Activated CD4-positive, alpha-beta T cell treated with anti-CD3 and anti-CD28 coated beads, Interleukin-2, amount 50 U/mL, for 48 hours (primary cell): Measurements from ENCODE around the gene SAMD4A.

Experiments used
- DNase-seq, 2 experiments: peaks; one replicate each; pipeline ENCODE4 v3.0.0-alpha.2; 2020

SAMD4A gene, protein sequence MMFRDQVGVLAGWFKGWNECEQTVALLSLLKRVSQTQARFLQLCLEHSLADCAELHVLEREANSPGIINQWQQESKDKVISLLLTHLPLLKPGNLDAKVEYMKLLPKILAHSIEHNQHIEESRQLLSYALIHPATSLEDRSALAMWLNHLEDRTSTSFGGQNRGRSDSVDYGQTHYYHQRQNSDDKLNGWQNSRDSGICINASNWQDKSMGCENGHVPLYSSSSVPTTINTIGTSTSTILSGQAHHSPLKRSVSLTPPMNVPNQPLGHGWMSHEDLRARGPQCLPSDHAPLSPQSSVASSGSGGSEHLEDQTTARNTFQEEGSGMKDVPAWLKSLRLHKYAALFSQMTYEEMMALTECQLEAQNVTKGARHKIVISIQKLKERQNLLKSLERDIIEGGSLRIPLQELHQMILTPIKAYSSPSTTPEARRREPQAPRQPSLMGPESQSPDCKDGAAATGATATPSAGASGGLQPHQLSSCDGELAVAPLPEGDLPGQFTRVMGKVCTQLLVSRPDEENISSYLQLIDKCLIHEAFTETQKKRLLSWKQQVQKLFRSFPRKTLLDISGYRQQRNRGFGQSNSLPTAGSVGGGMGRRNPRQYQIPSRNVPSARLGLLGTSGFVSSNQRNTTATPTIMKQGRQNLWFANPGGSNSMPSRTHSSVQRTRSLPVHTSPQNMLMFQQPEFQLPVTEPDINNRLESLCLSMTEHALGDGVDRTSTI

DNA sequence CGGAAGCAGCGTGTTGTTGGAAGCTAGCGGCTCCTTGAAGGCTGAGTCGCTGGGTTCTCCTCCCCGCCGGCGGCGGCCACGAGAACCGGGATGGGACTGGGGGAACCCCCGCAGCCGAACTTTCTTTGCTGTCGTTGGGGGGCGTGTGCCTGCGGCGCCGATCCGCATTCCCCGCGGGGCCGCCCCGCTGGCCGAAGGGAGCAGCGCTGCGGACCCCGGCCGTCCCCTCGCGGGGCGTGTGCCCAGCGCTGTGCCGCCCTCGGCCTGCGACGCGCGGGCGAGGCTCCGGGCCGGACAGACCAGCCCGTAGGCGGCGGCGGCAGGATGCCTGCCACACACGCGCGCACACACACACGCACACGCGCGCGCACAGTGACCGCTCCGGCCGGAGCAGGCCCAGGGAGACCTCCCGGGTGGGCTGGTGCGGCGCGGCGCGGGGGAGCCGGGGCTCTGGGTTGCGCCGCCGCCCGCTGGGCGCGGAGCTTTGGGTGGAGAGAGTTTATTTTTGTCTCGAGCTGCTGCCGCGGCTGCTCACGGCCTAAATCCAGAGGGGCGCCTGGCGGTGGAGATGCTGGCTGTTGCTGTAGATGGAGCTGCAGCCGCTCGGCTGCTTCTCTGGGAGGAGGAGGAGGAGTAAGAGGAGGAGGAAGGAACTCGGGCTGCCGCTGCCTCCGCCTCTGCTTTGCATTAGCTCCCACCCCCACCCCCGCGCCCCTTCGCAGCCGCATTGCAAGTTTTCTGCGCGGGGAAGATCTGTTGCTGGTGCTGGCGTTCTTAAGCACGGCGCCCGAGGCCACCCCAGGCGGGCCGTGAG lies at the start of gene SAMD4A:
Gene SAMD4A (plus strand): TSS at position 719 of the 814 bp plus-strand sequence. CDS start 789 bp downstream, outside the sequence.
- peak; percentile 60 to 64 for DNase-seq

DNA sequence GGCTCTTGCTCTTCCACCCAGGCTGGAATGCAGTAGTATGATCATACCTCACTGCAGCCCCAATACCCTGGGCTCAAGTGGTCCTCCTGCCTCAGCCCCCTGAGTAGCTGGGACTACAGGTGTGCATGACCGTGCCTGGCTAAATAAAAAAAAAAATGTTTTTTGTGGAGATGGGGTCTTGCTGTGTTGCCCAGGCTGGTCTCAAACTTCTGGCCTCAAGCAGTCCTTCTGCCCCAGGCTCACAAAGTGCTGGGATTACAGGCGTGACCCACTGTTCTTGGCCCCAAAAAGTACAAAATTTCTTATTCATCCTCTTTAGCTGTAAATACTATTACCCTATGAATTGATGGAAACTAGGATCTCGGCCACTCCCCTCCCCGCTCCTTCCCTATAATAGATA lies 42.5 kb upstream of the SAMD4A start:
- no peak for DNase-seq

DNA sequence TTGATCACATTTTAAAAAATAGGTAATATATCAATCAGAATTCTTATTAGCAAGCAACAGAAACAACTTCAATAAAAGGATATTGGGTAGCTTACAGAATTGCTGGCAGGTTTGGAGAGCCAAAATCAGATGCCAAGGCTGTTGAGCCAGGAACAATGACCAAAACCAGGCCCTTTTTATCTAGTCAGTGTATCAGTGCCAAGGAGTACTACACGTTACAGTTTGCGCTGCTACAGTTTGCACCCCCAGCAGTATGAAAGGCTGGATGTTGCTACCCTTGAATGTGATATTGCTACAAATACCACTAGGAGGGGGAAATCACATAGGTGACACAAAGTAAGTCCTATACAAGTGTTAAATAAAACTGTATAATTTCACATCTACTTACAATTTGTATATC lies 38.0 kb upstream of the SAMD4A start:
- DNase-seq, result no peak

DNA sequence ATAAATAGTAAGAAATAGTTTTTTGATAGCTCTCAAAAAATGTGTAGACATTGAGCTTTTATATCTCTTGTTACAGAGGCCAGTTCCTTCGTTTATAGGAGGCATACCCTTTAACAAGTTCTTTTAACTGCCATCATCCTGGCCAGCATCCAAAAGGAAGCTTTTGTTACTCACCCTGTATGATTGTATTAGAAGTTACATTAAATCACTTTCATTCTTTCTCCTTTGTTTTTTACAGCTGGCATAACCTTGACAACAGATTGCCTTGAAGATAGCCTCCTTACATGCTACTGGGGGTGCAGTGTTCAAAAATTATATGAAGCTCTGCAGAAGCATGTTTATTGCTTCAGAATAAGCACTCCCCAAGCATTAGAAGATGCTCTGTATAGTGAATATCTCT lies 37.1 kb upstream of the SAMD4A start:
- DNase-seq, result no peak

DNA sequence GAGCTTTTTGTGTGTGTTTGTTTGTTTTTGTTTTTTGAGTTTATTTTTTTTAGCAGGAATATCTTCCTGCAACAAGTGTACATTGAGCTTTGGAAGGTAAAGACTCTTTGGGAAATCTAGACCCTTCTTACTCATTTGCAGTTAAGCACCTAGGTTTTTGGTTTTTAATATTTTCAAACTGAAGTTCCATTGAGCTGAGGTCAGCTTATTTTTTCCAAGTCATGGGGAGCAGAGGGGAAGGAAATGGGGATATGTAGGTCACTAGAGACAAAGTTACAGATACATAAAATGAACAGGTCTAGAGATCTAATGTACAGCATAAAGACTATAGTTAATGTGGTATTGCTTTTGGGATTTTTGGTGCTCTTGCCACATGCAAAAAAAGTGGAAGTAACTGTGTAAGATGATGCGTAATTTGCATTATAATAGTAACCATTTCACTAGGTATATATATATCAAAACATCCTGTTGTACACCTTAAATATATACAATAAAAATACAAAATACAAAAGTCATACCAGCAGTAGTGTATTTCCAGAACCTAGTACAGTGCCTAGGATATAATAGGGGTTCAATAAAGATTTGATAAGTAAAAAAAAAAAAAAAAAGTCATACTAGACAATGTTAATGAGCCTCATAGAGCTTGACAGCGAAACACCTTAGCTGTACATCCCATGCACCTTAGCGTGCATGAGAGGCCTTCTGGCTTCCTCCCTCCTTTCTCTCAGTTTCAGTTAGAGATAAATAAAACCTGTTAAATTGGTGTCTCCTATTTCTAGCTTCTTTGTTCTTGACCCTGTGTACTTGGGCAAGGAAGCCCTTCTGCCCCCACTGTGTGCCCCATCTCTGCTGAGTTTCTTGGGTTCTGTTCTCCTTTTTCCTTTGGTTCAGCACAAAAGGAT lies 34.6 kb upstream of the SAMD4A start:
- no peak for DNase-seq

DNA sequence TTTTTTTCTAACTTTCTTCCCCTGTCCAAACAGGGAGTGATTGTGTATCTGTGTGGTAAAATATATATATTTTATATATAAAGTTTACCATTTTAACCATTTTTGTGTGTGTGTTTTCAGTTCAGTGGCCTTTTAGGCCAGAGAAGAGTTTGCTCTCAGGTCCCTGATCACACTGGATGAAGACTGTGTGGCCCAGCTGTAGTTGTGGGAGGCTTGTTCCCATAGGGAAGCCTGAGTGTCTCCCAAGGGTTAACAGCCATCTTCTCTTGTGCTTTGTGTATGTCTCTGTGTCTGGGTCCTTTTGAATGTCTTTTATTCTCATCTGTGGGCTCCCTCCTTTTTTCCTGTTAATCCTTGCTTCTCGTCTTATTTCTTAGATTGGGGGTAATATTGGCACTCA lies 33.8 kb upstream of the SAMD4A start:
- no peak for DNase-seq

DNA sequence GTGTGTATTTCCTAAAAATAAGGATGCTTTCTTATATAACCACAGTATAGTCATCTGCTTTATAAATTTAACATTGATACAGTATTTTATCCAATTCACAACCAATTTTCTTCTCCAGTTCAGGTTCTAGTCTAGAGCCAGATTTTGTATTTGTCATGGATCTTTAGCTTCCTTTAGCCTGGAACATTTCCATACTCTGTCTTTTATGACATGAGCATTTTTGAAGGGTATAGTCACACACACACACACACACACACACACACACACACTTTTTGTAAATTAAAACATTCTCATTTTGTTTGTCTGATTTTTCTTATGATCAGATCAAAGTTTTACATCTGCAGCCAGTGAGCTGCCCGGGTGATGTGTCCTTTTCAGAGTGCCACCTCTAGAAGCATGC lies 31.8 kb upstream of the SAMD4A start:
- DNase-seq, result no peak

DNA sequence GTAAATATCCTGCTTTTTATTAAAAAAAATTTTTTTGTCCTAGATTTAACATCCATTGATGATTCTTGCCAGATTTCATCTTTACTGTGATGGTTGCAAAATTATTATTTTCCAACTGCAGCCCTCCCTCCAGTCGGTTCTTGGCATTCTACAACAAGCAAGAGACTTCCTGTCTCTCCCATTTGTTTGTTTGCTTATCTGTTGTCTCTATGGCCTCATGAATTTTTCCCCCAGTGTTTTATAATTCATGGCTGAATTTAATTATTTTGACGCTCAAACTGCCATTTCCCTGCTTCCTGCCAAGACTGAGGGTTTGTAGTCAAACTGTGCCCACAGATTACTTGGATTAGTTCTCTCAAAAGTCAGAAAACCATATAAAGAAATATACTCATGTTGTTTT lies 31.3 kb upstream of the SAMD4A start:
- no peak for DNase-seq

DNA sequence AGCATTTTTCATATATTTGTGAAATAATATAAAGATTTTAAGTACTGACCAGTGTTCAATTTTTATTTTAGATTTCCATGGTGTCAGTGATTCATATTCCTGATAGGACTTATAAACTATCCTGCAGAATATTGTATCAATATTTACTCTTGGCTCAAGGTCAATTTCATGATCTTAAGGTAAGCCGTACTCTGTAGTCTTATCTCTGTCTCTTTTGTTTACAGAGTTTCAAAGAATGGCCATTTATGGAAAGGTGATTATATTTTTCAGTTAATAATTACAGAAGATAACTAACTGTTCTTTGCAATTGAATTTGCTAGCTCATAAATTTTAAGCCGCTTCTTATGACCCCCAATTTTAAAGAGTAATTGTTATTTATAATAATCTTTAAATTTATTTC lies 29.3 kb upstream of the SAMD4A start:
- DNase-seq, result no peak

DNA sequence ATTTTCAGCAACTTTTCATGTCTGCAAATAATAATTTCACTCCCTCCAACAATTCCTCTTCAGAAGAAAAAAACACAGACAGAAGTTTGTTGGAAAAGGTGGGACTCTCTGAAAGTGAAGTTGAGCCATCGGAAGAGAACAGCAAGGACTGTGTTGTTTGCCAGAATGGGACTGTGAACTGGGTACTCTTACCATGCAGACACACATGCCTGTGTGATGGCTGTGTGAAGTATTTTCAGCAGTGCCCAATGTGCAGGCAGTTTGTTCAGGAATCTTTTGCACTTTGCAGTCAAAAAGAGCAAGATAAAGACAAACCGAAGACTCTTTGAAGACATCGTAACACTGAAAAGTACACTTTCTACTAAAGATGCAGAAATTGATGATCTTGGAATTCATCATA lies 28.9 kb upstream of the SAMD4A start:
- no peak for DNase-seq

DNA sequence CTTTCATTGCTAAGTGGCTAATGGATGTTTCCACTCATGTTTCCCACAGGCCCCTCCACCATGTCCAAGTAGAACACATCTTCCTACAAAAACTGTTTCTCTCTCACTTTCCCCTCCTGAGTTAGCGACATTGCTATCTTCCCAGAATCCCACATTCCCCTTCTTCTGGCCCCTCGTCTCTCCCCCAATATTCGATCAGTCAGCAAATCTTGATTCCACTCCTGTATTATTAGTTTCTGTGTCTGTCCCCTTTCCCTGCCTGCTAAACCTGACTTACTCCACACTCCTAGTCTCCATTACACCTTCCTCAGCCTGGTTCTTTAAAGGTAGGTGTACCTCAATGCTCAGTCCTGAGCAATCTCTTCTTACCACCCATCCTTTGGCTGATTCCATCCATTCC lies 19.3 kb upstream of the SAMD4A start:
- no peak for DNase-seq

DNA sequence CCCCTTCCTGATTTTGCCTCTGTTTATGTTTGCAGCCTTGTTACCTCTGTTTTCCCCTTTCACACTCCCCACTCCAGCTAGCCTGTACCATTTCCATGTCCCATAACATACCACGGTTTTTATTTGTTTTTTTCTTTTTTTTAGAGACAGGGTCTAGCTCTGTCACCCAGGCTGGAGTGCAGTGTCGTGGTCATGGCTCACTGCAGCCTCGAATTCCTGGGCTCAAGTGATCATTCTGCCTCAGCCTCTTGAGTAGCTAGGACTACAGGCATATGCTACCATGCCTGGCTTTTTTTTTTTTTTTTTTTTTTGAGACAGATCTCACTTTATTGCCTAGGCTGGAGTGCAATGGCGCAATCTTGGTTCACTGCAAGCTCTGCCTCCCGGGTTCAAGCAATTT lies 18.4 kb upstream of the SAMD4A start:
- DNase-seq, result no peak

DNA sequence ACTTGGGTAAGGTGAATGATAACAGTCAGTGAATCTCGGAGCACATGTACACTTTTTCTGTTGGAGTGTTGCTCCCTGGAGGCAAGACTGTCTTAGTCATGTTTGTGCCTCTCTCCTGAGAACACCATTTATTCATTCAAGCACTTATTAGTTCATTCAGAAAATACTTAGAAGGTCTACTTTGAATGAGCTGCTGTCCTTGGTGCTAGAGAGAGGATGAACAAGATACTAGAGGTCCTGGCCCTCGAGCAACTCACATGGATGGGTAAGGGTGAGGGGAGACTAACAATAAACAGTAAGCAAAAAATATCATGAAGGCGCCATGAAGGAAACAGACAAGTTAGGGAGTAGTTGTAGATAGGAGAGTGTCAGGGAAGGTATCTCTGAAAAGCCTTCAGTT lies 17.1 kb upstream of the SAMD4A start:
- no peak for DNase-seq

DNA sequence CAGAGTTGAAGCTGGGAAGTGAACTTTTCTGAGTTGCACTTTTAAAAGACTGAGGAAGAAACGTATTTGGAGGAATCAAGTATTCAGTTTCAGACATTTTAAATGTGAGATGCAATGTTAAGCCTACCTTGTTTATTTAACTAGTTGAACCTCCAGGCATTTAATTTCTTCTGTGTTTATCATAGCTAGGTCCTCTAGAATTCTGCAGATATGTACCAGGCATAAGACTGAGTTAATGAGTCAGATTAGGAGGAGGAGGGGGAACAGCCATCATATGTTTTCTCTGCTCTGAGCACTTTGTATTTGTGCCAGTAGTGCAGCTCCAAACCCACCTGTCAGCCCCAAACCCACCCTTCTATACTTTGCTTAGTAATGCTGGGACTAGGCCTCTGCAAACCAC lies 16.4 kb upstream of the SAMD4A start:
- DNase-seq, result no peak

DNA sequence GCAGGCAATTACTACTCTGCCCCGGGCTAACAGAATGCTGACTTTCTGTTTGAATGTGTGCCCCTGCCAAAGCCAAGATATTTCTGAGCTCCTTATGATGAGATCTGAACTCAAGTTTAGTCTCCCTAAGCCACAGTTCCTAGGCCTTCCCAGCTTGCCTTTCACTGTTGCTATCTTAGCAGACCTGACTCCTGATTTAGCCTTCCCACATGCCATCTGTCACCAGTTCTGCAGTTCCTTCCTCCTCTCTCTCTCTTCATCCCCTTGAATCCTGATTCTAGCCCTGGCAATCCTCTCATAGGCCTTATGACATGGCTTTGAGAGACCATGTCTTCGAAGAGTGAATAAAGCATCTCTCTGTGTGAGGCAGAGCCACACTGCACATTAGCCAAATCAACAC lies 12.5 kb upstream of the SAMD4A start:
- no peak for DNase-seq

DNA sequence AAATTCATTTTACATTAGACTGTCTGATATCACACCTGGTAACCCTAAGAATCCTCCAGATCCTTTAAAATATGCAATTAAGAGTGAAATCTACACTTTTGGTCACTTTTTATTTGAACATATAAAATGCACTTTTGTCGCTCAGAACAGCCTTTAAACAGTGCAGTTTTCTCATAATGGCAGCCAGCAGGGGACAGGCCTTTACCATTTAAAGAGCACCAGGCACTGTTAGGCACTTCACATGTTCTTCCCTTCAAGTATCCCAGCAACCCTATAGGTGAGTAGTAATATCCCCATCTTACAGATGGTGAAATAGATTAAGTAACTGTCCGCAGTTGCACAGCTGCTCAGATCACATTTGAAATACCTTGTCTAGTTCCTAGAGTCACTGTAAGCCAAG lies 11.3 kb upstream of the SAMD4A start:
- DNase-seq, result no peak

DNA sequence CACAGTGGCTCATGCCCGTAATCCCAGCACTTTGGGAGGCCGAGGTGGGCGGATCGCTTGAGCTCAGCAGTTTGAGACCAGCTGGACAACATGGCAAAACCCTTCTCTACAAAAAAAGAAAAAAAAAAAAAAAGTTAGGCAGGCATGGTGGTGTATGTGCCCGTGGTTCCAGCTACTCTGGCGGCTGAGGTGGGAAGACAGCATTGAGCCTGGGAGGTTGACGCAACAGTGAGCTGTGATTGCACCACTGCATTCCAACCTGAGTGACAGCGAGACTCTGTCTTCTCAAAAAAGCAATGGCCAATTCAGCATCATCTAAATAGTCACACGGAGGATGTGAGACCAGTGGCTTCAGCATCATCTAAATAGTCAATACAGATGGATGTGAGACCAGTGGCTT lies 10.4 kb upstream of the SAMD4A start:
- no peak for DNase-seq

DNA sequence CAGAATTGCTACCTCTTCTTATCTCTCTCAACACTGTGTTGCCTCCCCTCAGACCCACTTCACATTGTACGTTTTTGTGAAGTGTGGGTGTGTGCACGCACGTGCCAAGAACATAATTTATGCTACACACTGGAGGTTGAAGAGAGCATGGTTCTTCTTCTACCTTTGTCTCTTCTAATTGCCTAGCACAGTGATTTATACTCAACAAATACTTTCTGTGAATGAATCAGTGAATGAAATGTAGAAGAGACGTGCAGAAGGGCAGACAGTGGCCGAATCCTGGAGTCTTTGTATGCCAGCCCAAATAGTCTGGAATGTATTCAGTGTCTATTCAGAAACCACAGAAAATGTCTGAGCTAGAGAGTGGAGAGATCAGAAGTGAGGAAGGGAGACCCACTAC lies 4.6 kb upstream of the SAMD4A start:
- no peak for DNase-seq

DNA sequence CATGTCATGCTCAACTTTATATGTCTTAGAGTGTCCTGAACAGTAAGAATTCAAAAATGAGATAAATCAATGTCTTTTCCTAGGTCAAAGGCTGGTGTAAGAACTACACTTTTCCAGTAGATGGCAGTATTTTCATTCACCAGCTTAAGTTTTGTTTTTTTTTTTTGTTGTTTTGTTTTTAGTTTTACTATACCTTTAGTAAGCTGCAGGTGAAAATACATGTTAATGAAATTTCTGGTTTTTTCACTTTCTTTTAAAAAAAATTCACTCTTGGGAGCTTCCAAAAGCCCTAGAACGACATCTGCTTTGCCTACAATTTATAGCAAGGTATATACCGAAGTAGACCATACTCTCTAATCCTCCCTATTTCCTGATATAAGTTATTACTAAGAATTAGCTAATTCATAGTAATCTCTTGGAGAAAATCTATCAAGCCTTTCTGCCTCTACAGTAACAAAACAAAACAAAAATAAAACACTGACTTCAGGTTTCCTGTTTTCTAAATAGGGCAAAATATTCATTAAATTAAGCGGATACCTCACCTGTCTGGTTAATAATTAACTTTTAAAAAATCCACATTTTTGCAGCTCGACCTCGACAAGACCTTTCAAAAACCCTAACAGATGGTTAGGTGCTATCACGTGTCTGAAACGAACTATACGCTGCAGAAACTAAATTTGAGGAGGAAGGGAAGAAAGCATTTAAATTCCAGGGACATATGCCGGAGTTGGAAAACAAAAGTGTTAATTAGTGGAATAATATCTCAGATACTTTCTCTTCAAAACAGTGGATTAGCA lies 2.7 kb upstream of the SAMD4A start:
- no peak for DNase-seq

DNA sequence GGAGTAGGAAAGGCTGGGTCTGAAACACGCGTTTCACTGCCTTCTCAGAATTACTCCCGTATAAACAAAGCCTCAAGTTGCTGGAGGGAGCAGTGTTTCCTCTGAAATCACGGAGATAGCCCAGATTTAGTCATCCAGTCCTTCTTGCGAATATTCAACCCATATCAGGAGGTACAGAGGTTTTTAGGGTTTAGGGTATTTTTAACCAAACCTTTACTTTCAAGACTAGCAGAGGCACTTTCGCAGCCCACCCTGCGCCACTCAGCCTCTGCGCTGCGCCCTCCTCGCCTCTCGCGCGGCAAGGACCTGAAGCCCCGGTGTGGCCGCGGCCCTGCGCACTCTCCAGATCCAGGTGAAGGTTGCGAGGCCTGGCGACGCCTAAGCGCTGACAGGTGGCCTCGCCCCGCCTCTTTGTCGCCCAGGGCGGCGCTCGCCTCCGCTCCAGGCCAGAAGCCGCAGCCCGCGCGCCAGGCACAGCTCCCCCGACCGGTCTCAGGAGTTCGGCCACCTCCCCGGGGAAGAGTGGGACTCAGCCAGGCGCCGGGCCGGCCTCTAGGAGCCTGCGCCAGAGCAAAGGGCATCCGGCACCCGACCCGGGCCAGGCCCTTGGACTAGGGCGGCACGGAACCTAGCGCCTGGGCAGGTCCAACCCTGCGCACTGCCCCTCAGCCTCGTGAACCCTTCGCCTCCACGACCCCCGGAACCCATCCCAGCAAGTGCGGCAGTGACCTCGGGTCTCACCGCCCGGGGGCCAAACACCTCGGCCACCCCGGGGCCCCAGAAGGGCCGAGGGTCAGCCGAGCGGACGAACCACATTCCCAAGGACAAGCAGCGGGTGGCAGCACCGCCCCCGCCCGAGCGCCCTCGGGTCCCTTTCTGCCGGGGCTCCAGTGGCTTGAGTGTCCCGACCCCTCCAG lies 1.8 kb upstream of the SAMD4A start:
- DNase-seq, result peak; percentile 60 to 68
